MM.1S (cell line): ENCODE measurements around the gene SFSWAP.

Source experiments
- DNase-seq: peaks from one replicate; pipeline ENCODE4 v3.0.0-alpha.2; 2015
- H2AFZ ChIP-seq: fragments of 300-600 bp; sonication (generic); 2 replicates; pipeline ENCODE4 v1.6.0; 2016; ENCODE audit warnings: antibody characterized with exemption, low read length
- H3F3A ChIP-seq: fragments of 300-600 bp; sonication (generic); 2 replicates; pipeline ENCODE4 v1.6.1; 2016; ENCODE audit warnings: mild to moderate bottlenecking, antibody characterized with exemption, low read length, moderate library complexity, mixed read lengths; ENCODE audit not compliant: insufficient read depth
- H3K27ac ChIP-seq: fragments of 300-600 bp; sonication (generic); 2 replicates; pipeline ENCODE4 v1.5.1; 2016; ENCODE audit warnings: mild to moderate bottlenecking, low read length
- H3K27me3 ChIP-seq: fragments of 300-600 bp; sonication (generic); replicated peaks from 2 replicates; pipeline ENCODE4 v1.6.0; 2016; ENCODE audit warnings: low read length; ENCODE audit not compliant: insufficient read depth
- H3K36me3 ChIP-seq: fragments of 300-600 bp; sonication (generic); replicated peaks from 2 replicates; pipeline ENCODE4 v1.6.1; 2016; ENCODE audit warnings: mild to moderate bottlenecking, low read length, mixed read lengths; ENCODE audit not compliant: insufficient read depth
- H3K4me1 ChIP-seq: fragments of 300-600 bp; sonication (generic); 2 replicates; pipeline ENCODE4 v1.6.1; 2016; ENCODE audit warnings: low read length, mixed read lengths
- H3K4me2 ChIP-seq: fragments of 300-600 bp; sonication (generic); 2 replicates; pipeline ENCODE4 v1.6.0; 2016; ENCODE audit warnings: low read depth, low read length
- H3K4me3 ChIP-seq: fragments of 300-600 bp; sonication (generic); 2 replicates; pipeline ENCODE4 v1.5.1; 2016; ENCODE audit warnings: low read length, mixed read lengths
- H3K79me2 ChIP-seq: fragments of 300-600 bp; sonication (generic); 2 replicates; pipeline ENCODE4 v1.6.1; 2016; ENCODE audit warnings: mixed run types, low read length, mixed read lengths
- H3K9ac ChIP-seq: fragments of 300-600 bp; sonication (generic); 2 replicates; pipeline ENCODE4 v1.6.1; 2016; ENCODE audit warnings: low read length, mixed read lengths
- H3K9me2 ChIP-seq: fragments of 300-600 bp; sonication (generic); replicated peaks from 2 replicates; pipeline ENCODE4 v1.6.1; 2016; ENCODE audit warnings: mild to moderate bottlenecking, low read length, mixed read lengths; ENCODE audit not compliant: insufficient read depth
- H3K9me3 ChIP-seq: fragments of 300-600 bp; sonication (generic); replicated peaks from 2 replicates; pipeline ENCODE4 v1.6.1; 2016; ENCODE audit warnings: mild to moderate bottlenecking, low read length, mixed read lengths; ENCODE audit not compliant: insufficient read depth
- H4K20me1 ChIP-seq: fragments of 300-600 bp; sonication (generic); 2 replicates; pipeline ENCODE4 v1.6.1; 2016; ENCODE audit warnings: mild to moderate bottlenecking, low read length, moderate library complexity, mixed read lengths; ENCODE audit not compliant: insufficient read depth
- EZH2 ChIP-seq: fragments of 300-600 bp; sonication (generic); optimal IDR thresholded peaks from 2 replicates; pipeline ENCODE3; 2017; ENCODE audit warnings: low read depth, mild to moderate bottlenecking, antibody characterized with exemption, low read length, mixed read lengths
- EZH2phosphoT487 ChIP-seq: fragments of 300-600 bp; sonication (generic); IDR thresholded peaks from 2 replicates; pipeline ENCODE4 v1.6.1; 2018; ENCODE audit warnings: antibody characterized with exemption, low read length
- TF ChIP-seq, protein P1 (sequence below): fragments of 300-600 bp; sonication (generic); IDR thresholded peaks from 2 replicates; pipeline ENCODE4 v1.5.1; 2016; ENCODE audit warnings: antibody characterized with exemption, low read length, mixed read lengths

SFSWAP gene

DNA sequence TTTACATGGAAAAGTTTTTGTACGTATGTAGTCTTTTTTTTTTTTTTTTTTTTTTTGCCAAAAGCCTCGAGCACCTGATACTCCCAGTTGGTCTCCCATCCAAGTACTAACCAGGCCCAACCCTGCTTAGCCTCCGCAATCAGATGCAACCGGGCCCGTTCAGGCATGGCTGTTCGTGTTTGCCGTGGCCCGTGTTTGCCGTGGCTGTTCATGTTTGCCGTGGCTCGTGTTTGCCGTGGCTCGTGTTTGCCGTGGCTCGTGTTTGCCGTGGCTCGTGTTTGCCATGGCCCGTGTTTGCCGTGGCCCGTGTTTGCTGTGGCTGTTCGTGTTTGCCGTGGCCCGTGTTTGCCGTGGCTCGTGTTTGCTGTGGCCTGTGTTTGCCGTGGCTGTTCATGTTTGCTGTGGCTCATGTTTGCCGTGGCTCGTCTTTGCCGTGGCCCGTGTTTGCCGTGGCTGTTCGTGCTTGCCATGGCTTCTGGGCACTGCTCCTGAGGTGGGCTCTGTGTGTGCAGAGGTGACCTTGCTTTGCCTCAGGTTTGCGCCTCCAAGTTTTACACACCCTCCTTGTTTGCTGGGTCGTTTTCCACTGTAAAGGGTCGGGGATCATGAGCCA is 90.5 kb downstream of the SFSWAP start:
- no peak overlapping the region for H3K4me3 ChIP-seq
- no peak overlapping the region for H3K9ac ChIP-seq
- H3K4me2 ChIP-seq: no peak overlapping the region
- H3K9me3 ChIP-seq: no peaks in the 10 kb centered on the region
- no peak overlapping the region for H2AFZ ChIP-seq
- H3F3A ChIP-seq: no peaks in the 10 kb centered on the region
- H4K20me1 ChIP-seq: no peaks in the 10 kb centered on the region
- H3K9me2 ChIP-seq: no peaks in the 10 kb centered on the region
- H3K27ac ChIP-seq: no peak overlapping the region
- TF ChIP-seq EZH2 (no peak), EZH2phosphoT487 (no peak)
- TF ChIP-seq, protein P1, sequence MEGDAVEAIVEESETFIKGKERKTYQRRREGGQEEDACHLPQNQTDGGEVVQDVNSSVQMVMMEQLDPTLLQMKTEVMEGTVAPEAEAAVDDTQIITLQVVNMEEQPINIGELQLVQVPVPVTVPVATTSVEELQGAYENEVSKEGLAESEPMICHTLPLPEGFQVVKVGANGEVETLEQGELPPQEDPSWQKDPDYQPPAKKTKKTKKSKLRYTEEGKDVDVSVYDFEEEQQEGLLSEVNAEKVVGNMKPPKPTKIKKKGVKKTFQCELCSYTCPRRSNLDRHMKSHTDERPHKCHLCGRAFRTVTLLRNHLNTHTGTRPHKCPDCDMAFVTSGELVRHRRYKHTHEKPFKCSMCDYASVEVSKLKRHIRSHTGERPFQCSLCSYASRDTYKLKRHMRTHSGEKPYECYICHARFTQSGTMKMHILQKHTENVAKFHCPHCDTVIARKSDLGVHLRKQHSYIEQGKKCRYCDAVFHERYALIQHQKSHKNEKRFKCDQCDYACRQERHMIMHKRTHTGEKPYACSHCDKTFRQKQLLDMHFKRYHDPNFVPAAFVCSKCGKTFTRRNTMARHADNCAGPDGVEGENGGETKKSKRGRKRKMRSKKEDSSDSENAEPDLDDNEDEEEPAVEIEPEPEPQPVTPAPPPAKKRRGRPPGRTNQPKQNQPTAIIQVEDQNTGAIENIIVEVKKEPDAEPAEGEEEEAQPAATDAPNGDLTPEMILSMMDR: no peak
- no peaks in the 10 kb centered on the region for H3K27me3 ChIP-seq
- no peaks in the 10 kb centered on the region for H3K36me3 ChIP-seq
- no peaks in the 10 kb centered on the region for H3K79me2 ChIP-seq
- DNase-seq: no peak
- H3K4me1 ChIP-seq: no peaks in the 10 kb centered on the region

DNA sequence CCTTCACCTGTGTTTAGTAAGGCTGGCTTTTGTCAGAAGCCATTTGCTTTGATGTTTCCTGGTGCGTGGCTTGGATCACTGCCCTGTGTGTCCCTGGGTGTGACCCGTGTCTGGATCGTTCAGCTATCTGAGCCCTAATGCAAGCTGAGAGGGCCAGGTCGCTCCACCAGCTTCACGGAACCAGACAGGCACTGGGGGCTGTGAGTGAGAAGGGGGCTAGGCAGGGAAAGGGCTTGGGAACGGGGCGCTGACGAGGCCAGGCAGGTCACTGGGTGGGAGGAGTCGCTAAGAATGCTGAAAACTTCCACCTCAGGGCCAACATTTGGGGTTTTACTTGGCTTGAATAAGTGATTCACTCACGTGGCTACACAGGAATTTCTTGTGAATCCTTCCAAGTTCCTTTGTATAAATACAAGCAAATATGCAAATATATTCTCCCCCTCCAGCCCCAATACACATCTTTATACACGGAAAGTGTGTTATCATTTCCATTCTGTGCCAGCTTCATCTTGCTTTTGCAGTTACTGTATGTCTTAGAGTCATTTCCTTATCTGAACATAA is 93.2 kb downstream of the SFSWAP start:
- Histone ChIP-seq H3K9me3 (no peaks in the 10 kb centered on the region), H3K9ac (no peak overlapping the region), H3K4me3 (no peak overlapping the region), H3K4me1 (no peaks in the 10 kb centered on the region), H3K4me2 (no peak overlapping the region), H3K36me3 (no peaks in the 10 kb centered on the region), H3K27me3 (no peaks in the 10 kb centered on the region), H3K9me2 (no peaks in the 10 kb centered on the region), H3K27ac (no peak overlapping the region), H2AFZ (no peak overlapping the region), H3K79me2 (no peaks in the 10 kb centered on the region), H4K20me1 (no peaks in the 10 kb centered on the region), H3F3A (no peaks in the 10 kb centered on the region)
- no peak for DNase-seq
- TF ChIP-seq EZH2 (no peak), EZH2phosphoT487 (no peak)
- TF ChIP-seq, protein P1: no peak

DNA sequence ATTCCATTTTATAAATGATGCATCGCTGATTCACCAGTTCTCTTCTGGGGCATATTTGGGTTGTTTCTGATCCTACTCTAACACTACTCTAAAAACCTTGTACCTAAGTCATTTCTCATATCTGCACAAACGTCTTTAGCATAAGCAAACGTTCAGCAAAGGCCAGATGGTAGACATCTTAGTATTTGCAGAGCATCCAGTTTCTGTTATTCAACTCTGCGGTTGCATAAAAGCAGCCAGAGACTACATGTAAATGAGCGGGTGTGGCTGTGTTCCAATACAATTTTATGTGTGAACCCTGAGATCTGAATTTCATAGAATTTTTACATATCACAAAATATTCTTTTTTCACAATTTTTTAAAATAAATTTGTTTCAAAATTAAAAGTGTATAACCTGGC is 94.5 kb downstream of the SFSWAP start:
- H3K27ac ChIP-seq: no peak overlapping the region
- H3K9me3 ChIP-seq: no peaks in the 10 kb centered on the region
- H3K4me1 ChIP-seq: no peaks in the 10 kb centered on the region
- no peak overlapping the region for H3K4me2 ChIP-seq
- no peaks in the 10 kb centered on the region for H3K9me2 ChIP-seq
- H3K27me3 ChIP-seq: no peaks in the 10 kb centered on the region
- no peak overlapping the region for H3K9ac ChIP-seq
- H3K4me3 ChIP-seq: no peak overlapping the region
- no peak for DNase-seq
- H3K79me2 ChIP-seq: no peaks in the 10 kb centered on the region
- no peaks in the 10 kb centered on the region for H3F3A ChIP-seq
- H3K36me3 ChIP-seq: no peaks in the 10 kb centered on the region
- no peaks in the 10 kb centered on the region for H4K20me1 ChIP-seq
- no peak overlapping the region for H2AFZ ChIP-seq
- TF ChIP-seq EZH2: no peak
- TF ChIP-seq EZH2phosphoT487: no peak
- TF ChIP-seq, protein P1: no peak
